CD4-positive, alpha-beta T cell treated with Interleukin-6 for 4 hours (primary cell): Measurements from ENCODE around the gene TBXAS1.

ENCODE experiments used
- DNase-seq: peaks from one replicate; pipeline ENCODE4 v3.0.0-alpha.2; 2020; ENCODE audit warnings: mixed read lengths

TBXAS1 gene

GRCh38 chr7:140006600-140006999 is 177.5 kb downstream of the TBXAS1 start:
- no peak for DNase-seq

- no peak for DNase-seq
These were observed 178.1 kb downstream of the TBXAS1 start for GRCh38 chr7:140007051-140007690.

- DNase-seq = no peak
These were observed 179.9 kb downstream of the TBXAS1 start for GRCh38 chr7:140008755-140009610.

GRCh38 chr7:140009735-140010134 is 180.7 kb downstream of the TBXAS1 start:
- DNase-seq = no peak

- DNase-seq = no peak
These were observed 181.3 kb downstream of the TBXAS1 start for GRCh38 chr7:140010194-140010895.

GRCh38 chr7:140013676-140014075 is 184.6 kb downstream of the TBXAS1 start:
- no peak for DNase-seq

- no peak for DNase-seq
These were observed 185.1 kb downstream of the TBXAS1 start for GRCh38 chr7:140014123-140014522.

GRCh38 chr7:140015471-140015970 is 186.5 kb downstream of the TBXAS1 start:
- DNase-seq = no peak

- no peak for DNase-seq
These were observed 187.5 kb downstream of the TBXAS1 start for GRCh38 chr7:140016540-140016939.

- DNase-seq = no peak
These were observed 188.0 kb downstream of the TBXAS1 start for GRCh38 chr7:140017034-140017433.

GRCh38 chr7:140017543-140017942 is 188.5 kb downstream of the TBXAS1 start:
- DNase-seq = no peak

GRCh38 chr7:140018125-140019043 is 189.3 kb downstream of the TBXAS1 start:
- DNase-seq = no peak

- no peak for DNase-seq
These were observed 190.1 kb downstream of the TBXAS1 start for GRCh38 chr7:140019172-140019571.

- DNase-seq = no peak
These were observed 190.5 kb downstream of the TBXAS1 start for GRCh38 chr7:140019606-140020005.

GRCh38 chr7:140021603-140022002 is 192.5 kb downstream of the TBXAS1 start:
- DNase-seq = no peak

GRCh38 chr7:140022582-140023211 is 193.6 kb downstream of the TBXAS1 start:
- no peak for DNase-seq

- DNase-seq = no peak
These were observed 194.7 kb downstream of the TBXAS1 start for GRCh38 chr7:140023728-140024127.

GRCh38 chr7:140024585-140024984 is 195.5 kb downstream of the TBXAS1 start:
- no peak for DNase-seq

- DNase-seq = no peak
These were observed 196.2 kb downstream of the TBXAS1 start for GRCh38 chr7:140025241-140025640.

- DNase-seq = no peak
These were observed 196.9 kb downstream of the TBXAS1 start for GRCh38 chr7:140025814-140026433.

- no peak for DNase-seq
These were observed 197.9 kb downstream of the TBXAS1 start for GRCh38 chr7:140026935-140027334.
